ENCODE measurements around the gene FN3K.

The FN3K gene

GRCh38 chr17:82691714-82692113, 43.7 kb upstream of the FN3K start:
- TF ChIP-seq CTCF (IDR thresholded peaks at IDR 0.05; ENCODE audit: insufficient read depth, low read depth, low read length, missing control alignments): no peak
- no peak overlapping the region for H3K4me3 ChIP-seq (ENCODE audit: low read length)
- DNase-seq (ENCODE audit: low read depth): no peak

GRCh38 chr17:82692268-82692667, 43.1 kb upstream of the FN3K start:
- no peak for TF ChIP-seq CTCF (IDR thresholded peaks at IDR 0.05; ENCODE audit: insufficient read depth, low read depth, low read length, missing control alignments)
- no peak for DNase-seq (ENCODE audit: low read depth)
- H3K4me3 ChIP-seq (ENCODE audit: low read length): no peak overlapping the region

GRCh38 chr17:82693168-82693867, 42.1 kb upstream of the FN3K start:
- TF ChIP-seq CTCF (IDR thresholded peaks at IDR 0.05; ENCODE audit: insufficient read depth, low read depth, low read length, missing control alignments): no peak
- H3K4me3 ChIP-seq (ENCODE audit: low read length): no peak overlapping the region
- no peak for DNase-seq (ENCODE audit: low read depth)

- no peak for TF ChIP-seq CTCF (IDR thresholded peaks at IDR 0.05; ENCODE audit: insufficient read depth, low read depth, low read length, missing control alignments)
- no peak overlapping the region for H3K4me3 ChIP-seq (ENCODE audit: low read length)
- DNase-seq (ENCODE audit: low read depth): no peak
These were observed 40.8 kb upstream of the FN3K start for GRCh38 chr17:82694647-82695046.

- DNase-seq (ENCODE audit: low read depth): no peak
- TF ChIP-seq CTCF (IDR thresholded peaks at IDR 0.05; ENCODE audit: insufficient read depth, low read depth, low read length, missing control alignments): no peak
- no peak overlapping the region for H3K4me3 ChIP-seq (ENCODE audit: low read length)
These were observed 39.2 kb upstream of the FN3K start for GRCh38 chr17:82696259-82696658.

GRCh38 chr17:82696916-82697807, 38.3 kb upstream of the FN3K start:
- DNase-seq (ENCODE audit: low read depth): peak; percentile 22
- TF ChIP-seq CTCF (IDR thresholded peaks at IDR 0.05; ENCODE audit: insufficient read depth, low read depth, low read length, missing control alignments): no peak
- peak overlapping the region; percentile 56 for H3K4me3 ChIP-seq (ENCODE audit: low read length)

Data from epithelial cell of esophagus (primary cell).